HG03354 (cell line): ENCODE data around the gene FES.
"Not testable (repeated sequence)": the region's sequence is repeated elsewhere in the genome, so short reads cannot be mapped to it uniquely, and the experiment has no call there.

Experiments used
- ATAC-seq: cut with Tn5 transposase; IDR thresholded peaks from one replicate; pipeline ENCODE4 v1.9.1; 2021; ENCODE audit warnings: mild to moderate bottlenecking; ENCODE audit not compliant: unreplicated experiment, poor library complexity, severe bottlenecking

The FES gene

GRCh38 chr15:90883976-90884718, at the start of gene FES:
Gene FES (plus strand): TSS chr15:90884504. CDS start chr15:90885046, 542 bp downstream.
- peak; percentile 39 for ATAC-seq

- no peak for ATAC-seq
Observed at GRCh38 chr15:90834626-90835025, 49.7 kb upstream of the FES start.

- no peak for ATAC-seq
Observed at GRCh38 chr15:90836296-90836871, 47.9 kb upstream of the FES start.

- no peak for ATAC-seq
Observed at GRCh38 chr15:90837094-90837493, 47.2 kb upstream of the FES start.

GRCh38 chr15:90838139-90838538, 46.2 kb upstream of the FES start:
- no peak for ATAC-seq

GRCh38 chr15:90838544-90838943, 45.8 kb upstream of the FES start:
- ATAC-seq: no peak

- peak; percentile 89 for ATAC-seq
Observed at GRCh38 chr15:90839187-90840071, 44.9 kb upstream of the FES start.

- ATAC-seq: no peak
Observed at GRCh38 chr15:90840157-90840855, 44.0 kb upstream of the FES start.

GRCh38 chr15:90840954-90841353, 43.4 kb upstream of the FES start:
- ATAC-seq: no peak

GRCh38 chr15:90844696-90845095, 39.6 kb upstream of the FES start:
- ATAC-seq: peak; percentile 3

- peak; percentile 87 for ATAC-seq
Observed at GRCh38 chr15:90845201-90845949, 38.9 kb upstream of the FES start.

GRCh38 chr15:90849424-90849823, 34.9 kb upstream of the FES start:
- not testable (repeated sequence) for ATAC-seq

- no peak for ATAC-seq
Observed at GRCh38 chr15:90851114-90851513, 33.2 kb upstream of the FES start.

- no peak for ATAC-seq
Observed at GRCh38 chr15:90851940-90852339, 32.4 kb upstream of the FES start.

GRCh38 chr15:90855139-90855538, 29.2 kb upstream of the FES start:
- ATAC-seq: no peak

- ATAC-seq: no peak
Observed at GRCh38 chr15:90857337-90857736, 27.0 kb upstream of the FES start.

GRCh38 chr15:90857883-90858443, 26.3 kb upstream of the FES start:
- no peak for ATAC-seq

GRCh38 chr15:90859234-90860131, 24.8 kb upstream of the FES start:
- no peak for ATAC-seq
